ENCODE data around the gene TMEM187.

GRCh38 chrX:153930011-153930910, 42.3 kb upstream of the TMEM187 start:
- TF ChIP-seq POLR2A (IDR thresholded peaks at IDR 0.05) (no peak), CTCF (IDR thresholded peaks at IDR 0.05) (no peak)

All from adrenal gland (tissue), 5 donors.